H9 (cell line): ENCODE results near the gene CPA3. TPM values are rescaled to one million over a fixed set of nuclear protein-coding genes. Genes with fewer than 3 reads are reported as not detected.

Source experiments
- DNase-seq: peaks from one replicate; pipeline ENCODE4 v3.0.0-alpha.2; 2017
- H2AFZ ChIP-seq: one replicate; pipeline ENCODE4 v1.6.1; 2013; ENCODE audit warnings: mild to moderate bottlenecking, low read length, control low read depth, moderate library complexity
- H2AK5ac ChIP-seq: 2 replicates; pipeline ENCODE4 v1.6.1; 2013; ENCODE audit warnings: low read length, control low read depth, mixed read lengths; ENCODE audit not compliant: insufficient read length
- H2BK120ac ChIP-seq: one replicate; pipeline ENCODE4 v1.6.1; 2013; ENCODE audit warnings: low read depth, mild to moderate bottlenecking, low read length, control low read depth, inconsistent platforms; ENCODE audit not compliant: poor library complexity, severe bottlenecking
- H2BK12ac ChIP-seq: 2 replicates; pipeline ENCODE4 v1.6.1; 2013; ENCODE audit warnings: low read length, control low read depth, mixed read lengths, low read depth; ENCODE audit not compliant: insufficient read length
- H2BK15ac ChIP-seq: 2 replicates; pipeline ENCODE4 v1.6.1; 2013; ENCODE audit warnings: low read depth, low read length, control low read depth
- H2BK20ac ChIP-seq: one replicate; pipeline ENCODE4 v1.6.1; 2013; ENCODE audit warnings: low read depth, mild to moderate bottlenecking, low read length, control low read depth, inconsistent platforms; ENCODE audit not compliant: poor library complexity, severe bottlenecking
- H2BK5ac ChIP-seq: 2 replicates; pipeline ENCODE4 v1.6.1; 2013; ENCODE audit warnings: low read length, control low read depth, mixed read lengths; ENCODE audit not compliant: insufficient read length
- H3K14ac ChIP-seq: 2 replicates; pipeline ENCODE4 v1.6.1; 2013; ENCODE audit warnings: low read length, control low read depth; ENCODE audit not compliant: insufficient read depth
- H3K18ac ChIP-seq: 2 replicates; pipeline ENCODE4 v1.6.1; 2013; ENCODE audit warnings: low read depth, mild to moderate bottlenecking, mixed read lengths, low read length, control low read depth; ENCODE audit not compliant: insufficient read length
- H3K23ac ChIP-seq: 2 replicates; pipeline ENCODE4 v1.6.1; 2013; ENCODE audit warnings: low read length, control low read depth, mixed read lengths, low read depth; ENCODE audit not compliant: insufficient read length
- H3K23me2 ChIP-seq: 2 replicates; pipeline ENCODE4 v1.6.1; 2013; ENCODE audit warnings: low read depth, mild to moderate bottlenecking, mixed read lengths, low read length, control low read depth; ENCODE audit not compliant: insufficient read length, poor library complexity, severe bottlenecking
- H3K27ac ChIP-seq: 2 replicates; pipeline ENCODE4 v1.5.1; 2013; ENCODE audit warnings: low read length, control low read depth, mixed read lengths, low read depth; ENCODE audit not compliant: insufficient read length
- H3K27me3 ChIP-seq: 2 replicates; pipeline ENCODE4 v1.6.1; 2013; ENCODE audit warnings: low read length, control low read depth, inconsistent platforms; ENCODE audit not compliant: insufficient read depth
- H3K4ac ChIP-seq: 2 replicates; pipeline ENCODE4 v1.6.1; 2013; ENCODE audit warnings: low read depth, mild to moderate bottlenecking, control low read depth, inconsistent platforms, low read length, moderate library complexity
- H3K4me1 ChIP-seq: 2 replicates; pipeline ENCODE4 v1.6.1; 2013; ENCODE audit warnings: low read length, control low read depth, inconsistent platforms; ENCODE audit not compliant: insufficient read depth
- H3K4me2 ChIP-seq: 2 replicates; pipeline ENCODE4 v1.6.1; 2013; ENCODE audit warnings: low read length, control low read depth, mixed read lengths; ENCODE audit not compliant: insufficient read length, insufficient read depth
- H3K56ac ChIP-seq: 2 replicates; pipeline ENCODE4 v1.6.1; 2013; ENCODE audit warnings: low read depth, mild to moderate bottlenecking, mixed read lengths, low read length, control low read depth; ENCODE audit not compliant: insufficient read length
- H3K79me1 ChIP-seq: 2 replicates; pipeline ENCODE4 v1.6.1; 2013; ENCODE audit warnings: low read depth, mild to moderate bottlenecking, moderate library complexity, low read length, control low read depth, inconsistent platforms; ENCODE audit not compliant: insufficient read depth, poor library complexity, severe bottlenecking
- H3K79me2 ChIP-seq: 2 replicates; pipeline ENCODE4 v1.6.1; 2013; ENCODE audit warnings: low read length, control low read depth, inconsistent platforms; ENCODE audit not compliant: insufficient read depth
- H3K9ac ChIP-seq: 2 replicates; pipeline ENCODE4 v1.6.1; 2013; ENCODE audit warnings: low read length, control low read depth, mixed read lengths; ENCODE audit not compliant: insufficient read length; ENCODE audit errors: extremely low read depth
- H3K9me3 ChIP-seq: one replicate; pipeline ENCODE4 v1.6.1; 2013; ENCODE audit warnings: low read depth, low read length, inconsistent platforms; ENCODE audit not compliant: control insufficient read depth
- H3T11ph ChIP-seq: one replicate; pipeline ENCODE4 v1.6.1; 2013; ENCODE audit warnings: mild to moderate bottlenecking, low read length, control low read depth, inconsistent platforms
- H4K20me1 ChIP-seq: one replicate; pipeline ENCODE4 v1.6.1; 2013; ENCODE audit not compliant: control insufficient read depth, insufficient read length, insufficient read depth
- H4K5ac ChIP-seq: 2 replicates; pipeline ENCODE4 v1.6.1; 2013; ENCODE audit warnings: low read depth, mild to moderate bottlenecking, mixed read lengths, low read length, control low read depth; ENCODE audit not compliant: insufficient read length
- H4K8ac ChIP-seq: replicated peaks from 2 replicates; pipeline ENCODE4 v1.6.1; 2013; ENCODE audit warnings: low read length, control low read depth, mixed read lengths, low read depth; ENCODE audit not compliant: insufficient read length
- H4K91ac ChIP-seq: 2 replicates; pipeline ENCODE4 v1.6.1; 2013; ENCODE audit warnings: low read depth, mild to moderate bottlenecking, moderate library complexity, mixed read lengths, low read length, control low read depth; ENCODE audit not compliant: insufficient read length
- H3K27ac Mint-ChIP-seq, 3 experiments: 2 replicates in 2 of 3; 3 replicates in 1 of 3; pipeline ENCODE4 v1.8.0; 2020 to 2021; ENCODE audit warnings: mixed read lengths in 3 of 3, mild to moderate bottlenecking in 1 of 3, moderate library complexity in 1 of 3
- H3K27me3 Mint-ChIP-seq: 2 replicates; pipeline ENCODE4 v1.8.0; 2021; ENCODE audit warnings: low read depth, mild to moderate bottlenecking, moderate library complexity, mixed read lengths
- H3K36me3 Mint-ChIP-seq, 3 experiments: 2 replicates in 2 of 3; 3 replicates in 1 of 3; pipeline ENCODE4 v1.8.0; 2020 to 2021; ENCODE audit warnings: low read depth in 3 of 3, mixed read lengths in 3 of 3; ENCODE audit not compliant: insufficient read depth in 1 of 3
- H3K4me1 Mint-ChIP-seq, 2 experiments: 2 replicates each; pipeline ENCODE4 v1.8.0; 2020; ENCODE audit warnings: mixed read lengths in 2 of 2
- H3K4me3 Mint-ChIP-seq, 2 experiments: 2 replicates in 1 of 2; 3 replicates in 1 of 2; pipeline ENCODE4 v1.8.0; 2020 to 2021; ENCODE audit warnings: mild to moderate bottlenecking in 2 of 2, mixed read lengths in 2 of 2, moderate library complexity in 1 of 2
- H3K9me3 Mint-ChIP-seq, 2 experiments: 2 replicates in 1 of 2; 3 replicates in 1 of 2; pipeline ENCODE4 v1.8.0; 2020; ENCODE audit warnings: mild to moderate bottlenecking in 2 of 2, mixed read lengths in 2 of 2, moderate library complexity in 1 of 2
- WGBS: extraction: QIAGEN DNeasy Blood & Tissue Kit; methylation state at CpG from one replicate; pipeline ENCODE4 v1.1.7; 2013; ENCODE audit warnings: missing lambda C conversion rate, low lambda C conversion rate, mixed read lengths; ENCODE audit not compliant: insufficient read length; ENCODE audit errors: extremely low coverage; 5-methylcytosine and 5-hydroxymethylcytosine counted together
- total RNA-seq: library from RNA; stranded (reverse); gene quantifications from 2 replicates; pipeline ENCODE4 v1.2.1, GENCODE V29; 2021
- TF ChIP-seq, protein P1 (sequence below): fragments of 200-600 bp; sonication (generic); conservative IDR thresholded peaks from 3 replicates; pipeline ENCODE4 v1.8.0; 2021; ENCODE audit warnings: antibody characterized with exemption, mild to moderate bottlenecking

Gene CPA3
- total RNA-seq, 1 experiment from 2014 or later = not detected

DNA sequence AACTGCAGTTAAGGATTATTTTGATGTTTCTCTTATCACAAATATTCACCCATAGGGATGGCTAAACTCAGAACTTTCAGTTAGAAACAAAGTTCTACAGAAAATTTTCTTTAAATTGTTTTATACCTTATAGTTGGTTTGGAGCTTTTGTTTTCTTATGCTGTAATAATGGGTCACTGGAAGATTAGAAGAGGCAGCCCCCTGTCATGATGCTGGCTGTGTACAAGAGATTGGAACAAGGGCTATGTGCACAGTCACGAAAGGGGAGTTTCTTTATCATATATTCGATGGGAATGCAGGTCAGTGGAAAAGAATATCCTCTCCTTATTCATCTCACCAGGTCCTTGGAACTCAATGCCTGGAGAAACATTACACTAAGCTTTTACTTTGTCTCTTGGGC, 12.0 kb upstream of the CPA3 start:
- no peak overlapping the region for H2BK15ac ChIP-seq
- no peak overlapping the region for H3K14ac ChIP-seq
- H3K79me2 ChIP-seq = no peaks in the 10 kb centered on the region
- H4K91ac ChIP-seq = no peak overlapping the region
- TF ChIP-seq, protein P1, sequence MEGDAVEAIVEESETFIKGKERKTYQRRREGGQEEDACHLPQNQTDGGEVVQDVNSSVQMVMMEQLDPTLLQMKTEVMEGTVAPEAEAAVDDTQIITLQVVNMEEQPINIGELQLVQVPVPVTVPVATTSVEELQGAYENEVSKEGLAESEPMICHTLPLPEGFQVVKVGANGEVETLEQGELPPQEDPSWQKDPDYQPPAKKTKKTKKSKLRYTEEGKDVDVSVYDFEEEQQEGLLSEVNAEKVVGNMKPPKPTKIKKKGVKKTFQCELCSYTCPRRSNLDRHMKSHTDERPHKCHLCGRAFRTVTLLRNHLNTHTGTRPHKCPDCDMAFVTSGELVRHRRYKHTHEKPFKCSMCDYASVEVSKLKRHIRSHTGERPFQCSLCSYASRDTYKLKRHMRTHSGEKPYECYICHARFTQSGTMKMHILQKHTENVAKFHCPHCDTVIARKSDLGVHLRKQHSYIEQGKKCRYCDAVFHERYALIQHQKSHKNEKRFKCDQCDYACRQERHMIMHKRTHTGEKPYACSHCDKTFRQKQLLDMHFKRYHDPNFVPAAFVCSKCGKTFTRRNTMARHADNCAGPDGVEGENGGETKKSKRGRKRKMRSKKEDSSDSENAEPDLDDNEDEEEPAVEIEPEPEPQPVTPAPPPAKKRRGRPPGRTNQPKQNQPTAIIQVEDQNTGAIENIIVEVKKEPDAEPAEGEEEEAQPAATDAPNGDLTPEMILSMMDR = no peak
- H2BK12ac ChIP-seq = no peak overlapping the region
- no peaks in the 10 kb centered on the region for H3K4me1 ChIP-seq
- no peaks in the 10 kb centered on the region for H3K9me3 ChIP-seq
- no peak overlapping the region for H2AFZ ChIP-seq
- H2BK120ac ChIP-seq = no peak overlapping the region
- H3K4ac ChIP-seq = no peak overlapping the region
- Mint-ChIP-seq H3K4me1 (peaks cover 3% of the 10 kb centered on the region in 2 experiments), H3K9me3 (no peaks in the 10 kb centered on the region), H3K4me3 (no peak overlapping the region), H3K27me3 (no peaks in the 10 kb centered on the region), H3K27ac (no peak overlapping the region), H3K36me3 (no peaks in the 10 kb centered on the region)
- no peak overlapping the region for H3K23ac ChIP-seq
- no peak overlapping the region for H4K8ac ChIP-seq
- no peaks in the 10 kb centered on the region for H3K27me3 ChIP-seq
- no peak overlapping the region for H2BK5ac ChIP-seq
- no peak overlapping the region for H3K4me2 ChIP-seq
- WGBS = no CpG with 5 or more reads among the region's 2 CpGs
- H3K23me2 ChIP-seq = no peaks in the 10 kb centered on the region
- no peak overlapping the region for H3K56ac ChIP-seq
- H3K9ac ChIP-seq = no peak overlapping the region
- no peak overlapping the region for H4K5ac ChIP-seq
- H3T11ph ChIP-seq = no peak overlapping the region
- no peak overlapping the region for H3K27ac ChIP-seq
- no peak for DNase-seq
- no peak overlapping the region for H2BK20ac ChIP-seq
- H3K79me1 ChIP-seq = no peaks in the 10 kb centered on the region
- no peak overlapping the region for H3K18ac ChIP-seq
- no peaks in the 10 kb centered on the region for H4K20me1 ChIP-seq
- no peak overlapping the region for H2AK5ac ChIP-seq
